G401.6 (cell line): ENCODE data around the gene DGKI.

Source experiments
- FAIRE-seq: peaks from 2 replicates; lab custom pipeline; 2012; peaks lifted over from hg19 to GRCh38; lab: Jason Lieb, UNC

The DGKI gene

GRCh38 chr7:137591421-137591837, 255.3 kb downstream of the DGKI start:
- no peak for FAIRE-seq

GRCh38 chr7:137590756-137591305, 255.9 kb downstream of the DGKI start:
- FAIRE-seq = no peak

GRCh38 chr7:137590071-137590755, 256.6 kb downstream of the DGKI start:
- no peak for FAIRE-seq

GRCh38 chr7:137587326-137587725, 259.4 kb downstream of the DGKI start:
- no peak for FAIRE-seq

- FAIRE-seq = no peak
These were observed 261.2 kb downstream of the DGKI start for GRCh38 chr7:137585591-137585990.

- FAIRE-seq = no peak
These were observed 263.6 kb downstream of the DGKI start for GRCh38 chr7:137583172-137583571.

- FAIRE-seq = no peak
These were observed 266.7 kb downstream of the DGKI start for GRCh38 chr7:137579913-137580640.

GRCh38 chr7:137578541-137578940, 268.2 kb downstream of the DGKI start:
- FAIRE-seq = no peak

- FAIRE-seq = no peak
These were observed 269.6 kb downstream of the DGKI start for GRCh38 chr7:137577184-137577583.

GRCh38 chr7:137576481-137576880, 270.3 kb downstream of the DGKI start:
- FAIRE-seq = no peak

GRCh38 chr7:137574812-137575211, 272.0 kb downstream of the DGKI start:
- no peak for FAIRE-seq

GRCh38 chr7:137572056-137572784, 274.6 kb downstream of the DGKI start:
- no peak for FAIRE-seq

- no peak for FAIRE-seq
These were observed 282.1 kb downstream of the DGKI start for GRCh38 chr7:137564677-137565076.

- FAIRE-seq = no peak
These were observed 282.8 kb downstream of the DGKI start for GRCh38 chr7:137563981-137564380.

- FAIRE-seq = no peak
These were observed 299.3 kb downstream of the DGKI start for GRCh38 chr7:137547485-137547884.

GRCh38 chr7:137546671-137547070, 300.1 kb downstream of the DGKI start:
- FAIRE-seq = no peak

GRCh38 chr7:137546009-137546408, 300.8 kb downstream of the DGKI start:
- no peak for FAIRE-seq

- no peak for FAIRE-seq
These were observed 301.6 kb downstream of the DGKI start for GRCh38 chr7:137545059-137545716.

GRCh38 chr7:137544453-137545058, 302.2 kb downstream of the DGKI start:
- no peak for FAIRE-seq

- FAIRE-seq = no peak
These were observed 307.6 kb downstream of the DGKI start for GRCh38 chr7:137539111-137539715.

- FAIRE-seq = no peak
These were observed 308.4 kb downstream of the DGKI start for GRCh38 chr7:137538361-137538762.

- no peak for FAIRE-seq
These were observed 311.2 kb downstream of the DGKI start for GRCh38 chr7:137535579-137535978.
